22Rv1 (cell line): ENCODE measurements around the gene TFPI.

ENCODE experiments used
- ZFX ChIP-seq: fragments of 450-650 bp; IDR thresholded peaks from 2 replicates; pipeline ENCODE4 v1.6.1; 2017; ENCODE audit warnings: antibody characterized with exemption, borderline replicate concordance
- TF ChIP-seq, protein P1 (sequence below): fragments of 450-650 bp; IDR thresholded peaks from 2 replicates; pipeline ENCODE4 v1.5.1; 2017; ENCODE audit warnings: mild to moderate bottlenecking

DNA sequence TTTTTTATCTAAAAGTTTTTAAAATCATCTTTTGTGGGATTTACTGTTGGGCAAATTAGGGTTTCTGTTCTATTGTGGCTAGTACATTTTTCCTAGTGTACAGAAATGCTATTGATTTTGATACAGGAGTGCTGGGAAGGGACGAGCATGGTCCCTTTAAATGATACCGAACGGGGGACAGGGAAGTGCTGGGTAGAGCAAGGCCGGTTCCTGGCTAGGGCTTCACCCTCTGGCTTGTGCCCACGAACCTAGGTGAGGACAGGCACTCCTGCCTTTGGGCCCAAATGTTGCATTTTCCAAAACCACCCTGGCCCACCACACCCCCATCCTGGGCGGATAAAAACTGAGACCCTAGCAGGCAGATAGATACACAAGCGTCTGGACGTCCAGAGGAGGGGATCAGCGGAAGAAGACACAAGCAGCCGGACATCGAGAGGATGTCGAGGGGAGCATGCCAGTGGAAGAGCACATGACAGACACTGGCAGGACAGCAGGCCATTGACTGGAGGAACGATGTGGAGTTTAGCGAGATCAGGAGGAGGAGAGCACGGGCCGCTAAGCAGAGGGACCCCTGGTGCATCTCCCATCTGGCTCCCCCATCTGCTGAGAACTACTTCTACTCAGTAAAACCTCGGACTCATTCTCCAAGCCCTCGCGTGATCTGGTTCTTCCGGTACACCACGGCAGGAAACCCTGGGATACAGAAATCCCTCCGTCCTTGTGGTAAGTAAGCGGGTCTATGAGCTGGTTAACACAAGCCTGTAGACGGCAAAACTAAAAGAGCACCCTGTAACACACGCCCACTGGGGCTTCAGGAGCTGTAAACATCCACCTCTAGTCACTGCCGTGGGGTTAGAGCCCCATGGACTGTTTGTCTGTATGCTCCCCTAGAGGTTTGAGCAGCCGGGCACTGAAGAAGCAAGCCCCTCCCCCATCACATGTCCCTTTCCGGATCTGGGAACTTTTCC is 92.7 kb downstream of the TFPI start:
- TF ChIP-seq, protein P1, sequence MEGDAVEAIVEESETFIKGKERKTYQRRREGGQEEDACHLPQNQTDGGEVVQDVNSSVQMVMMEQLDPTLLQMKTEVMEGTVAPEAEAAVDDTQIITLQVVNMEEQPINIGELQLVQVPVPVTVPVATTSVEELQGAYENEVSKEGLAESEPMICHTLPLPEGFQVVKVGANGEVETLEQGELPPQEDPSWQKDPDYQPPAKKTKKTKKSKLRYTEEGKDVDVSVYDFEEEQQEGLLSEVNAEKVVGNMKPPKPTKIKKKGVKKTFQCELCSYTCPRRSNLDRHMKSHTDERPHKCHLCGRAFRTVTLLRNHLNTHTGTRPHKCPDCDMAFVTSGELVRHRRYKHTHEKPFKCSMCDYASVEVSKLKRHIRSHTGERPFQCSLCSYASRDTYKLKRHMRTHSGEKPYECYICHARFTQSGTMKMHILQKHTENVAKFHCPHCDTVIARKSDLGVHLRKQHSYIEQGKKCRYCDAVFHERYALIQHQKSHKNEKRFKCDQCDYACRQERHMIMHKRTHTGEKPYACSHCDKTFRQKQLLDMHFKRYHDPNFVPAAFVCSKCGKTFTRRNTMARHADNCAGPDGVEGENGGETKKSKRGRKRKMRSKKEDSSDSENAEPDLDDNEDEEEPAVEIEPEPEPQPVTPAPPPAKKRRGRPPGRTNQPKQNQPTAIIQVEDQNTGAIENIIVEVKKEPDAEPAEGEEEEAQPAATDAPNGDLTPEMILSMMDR: no peak
- no peak for TF ChIP-seq ZFX
